HG02938 (cell line): ENCODE data around the gene ANKEF1.

Experiments
- ATAC-seq: cut with Tn5 transposase; IDR thresholded peaks from one replicate; pipeline ENCODE4 v1.9.1; 2021; ENCODE audit warnings: mild to moderate bottlenecking, moderate library complexity; ENCODE audit not compliant: unreplicated experiment

Gene ANKEF1

DNA sequence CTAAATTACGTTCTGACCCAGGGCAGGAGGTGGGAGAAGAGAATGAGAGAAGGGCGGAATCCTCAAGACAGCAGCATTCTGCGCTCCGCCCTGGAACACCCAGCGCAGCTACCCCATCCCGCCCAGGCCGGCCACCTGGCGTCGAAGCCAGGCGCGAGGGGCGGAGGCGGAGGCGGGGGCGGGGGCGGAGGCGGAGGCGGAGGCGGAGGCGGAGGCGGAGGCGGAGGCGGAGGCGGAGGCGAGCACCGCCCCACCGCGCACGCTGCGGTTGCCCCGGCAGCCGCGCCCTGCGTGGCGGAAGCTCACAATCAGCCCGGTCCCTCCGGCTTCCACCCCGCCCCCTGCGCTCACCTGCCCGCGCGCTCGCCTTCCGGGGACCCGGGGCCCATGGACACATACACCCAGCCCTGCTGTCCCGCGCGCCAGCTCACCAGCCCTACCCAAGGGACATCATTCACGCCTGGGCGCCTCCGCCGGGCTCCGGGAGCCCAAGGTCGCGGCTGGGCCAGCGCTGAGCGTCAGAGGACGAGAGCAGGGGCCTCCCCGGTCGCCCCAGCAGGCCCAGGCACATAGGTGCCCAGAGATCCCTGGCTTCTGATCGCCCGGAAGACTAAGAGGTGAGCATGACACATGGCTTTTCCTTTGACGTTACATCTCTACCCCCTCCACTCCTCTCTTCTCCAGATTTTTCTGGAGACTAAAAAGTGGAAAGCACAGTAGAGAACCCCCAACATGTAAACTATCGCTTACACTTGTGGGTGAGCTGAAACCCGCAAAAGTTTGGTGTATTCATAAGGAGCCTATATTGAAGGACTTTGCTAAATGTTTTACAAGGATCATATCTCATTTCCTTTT is at the start of gene ANKEF1:
ANKEF1 (plus strand) TSS at position 271 of the 855 bp plus-strand sequence. CDS start 3,315 bp downstream, outside the sequence.
- ATAC-seq = peak; percentile 93

- ATAC-seq = no peak
These were observed 49.5 kb upstream of the ANKEF1 start for GRCh38 chr20:9985281-9985680.

- ATAC-seq = no peak
These were observed 49.0 kb upstream of the ANKEF1 start for GRCh38 chr20:9985773-9986172.

- ATAC-seq = no peak
These were observed 45.6 kb upstream of the ANKEF1 start for GRCh38 chr20:9989066-9989724.

- ATAC-seq = no peak
These were observed 41.6 kb upstream of the ANKEF1 start for GRCh38 chr20:9993137-9993536.

- no peak for ATAC-seq
These were observed 40.1 kb upstream of the ANKEF1 start for GRCh38 chr20:9994676-9995075.

DNA sequence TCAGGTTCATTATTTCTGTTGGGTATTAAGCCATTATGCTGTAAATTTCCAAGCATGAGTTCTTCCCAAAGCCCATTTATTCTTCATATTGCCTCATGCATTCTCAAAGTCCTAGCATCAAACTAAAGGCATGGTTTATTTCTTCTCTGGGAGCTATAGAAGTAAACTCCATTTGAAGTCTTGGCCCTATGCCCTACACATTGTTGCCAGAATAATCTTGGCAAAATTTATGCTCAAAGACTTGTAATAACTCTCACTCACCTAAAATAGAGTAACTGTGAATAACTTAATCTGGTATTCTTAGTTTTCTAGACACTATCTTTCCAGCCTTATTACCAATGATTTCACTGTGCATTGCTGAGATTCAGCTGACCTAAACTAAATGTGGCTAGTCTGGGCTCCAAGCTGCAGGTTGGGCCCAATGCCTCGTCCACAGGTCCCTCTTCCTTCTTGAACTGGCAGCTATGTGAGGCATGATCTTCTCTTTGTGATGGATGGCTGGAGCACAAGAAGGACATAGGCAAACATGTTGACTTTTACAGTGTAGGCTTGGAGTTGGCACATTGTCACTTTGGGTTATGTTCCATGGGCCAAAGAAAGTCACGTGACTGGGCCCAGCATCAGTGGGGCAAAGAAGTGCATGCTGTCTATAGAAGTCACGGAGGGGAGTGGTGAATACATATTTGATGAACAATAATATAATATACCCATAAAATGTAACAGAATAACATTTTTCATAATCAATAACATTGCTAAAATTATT is 39.1 kb upstream of the ANKEF1 start:
- no peak for ATAC-seq

- no peak for ATAC-seq
These were observed 37.8 kb upstream of the ANKEF1 start for GRCh38 chr20:9996944-9997343.

GRCh38 chr20:9999645-10000044 is 35.1 kb upstream of the ANKEF1 start:
- ATAC-seq = peak; percentile 73

DNA sequence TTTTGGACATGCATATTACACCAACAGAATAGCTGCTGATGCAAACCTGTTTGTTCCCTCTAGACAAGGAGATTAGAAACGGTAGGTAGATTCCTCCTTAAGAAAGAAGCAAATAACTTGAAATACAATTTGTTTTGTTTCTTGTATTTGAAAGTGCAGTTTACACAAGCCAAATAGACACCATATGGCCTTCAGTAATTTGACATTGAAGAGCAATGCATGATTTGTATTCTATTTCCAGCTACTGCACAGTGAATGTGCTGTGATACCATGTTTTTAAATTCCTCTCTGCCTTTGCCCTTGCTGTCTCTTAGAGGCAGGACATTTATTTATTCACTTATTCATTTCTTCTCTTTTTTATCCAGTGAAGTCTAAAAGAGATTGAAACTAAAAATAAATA is 31.9 kb upstream of the ANKEF1 start:
- no peak for ATAC-seq

- no peak for ATAC-seq
These were observed 29.9 kb upstream of the ANKEF1 start for GRCh38 chr20:10004900-10005299.

GRCh38 chr20:10005885-10006284 is 28.9 kb upstream of the ANKEF1 start:
- no peak for ATAC-seq

DNA sequence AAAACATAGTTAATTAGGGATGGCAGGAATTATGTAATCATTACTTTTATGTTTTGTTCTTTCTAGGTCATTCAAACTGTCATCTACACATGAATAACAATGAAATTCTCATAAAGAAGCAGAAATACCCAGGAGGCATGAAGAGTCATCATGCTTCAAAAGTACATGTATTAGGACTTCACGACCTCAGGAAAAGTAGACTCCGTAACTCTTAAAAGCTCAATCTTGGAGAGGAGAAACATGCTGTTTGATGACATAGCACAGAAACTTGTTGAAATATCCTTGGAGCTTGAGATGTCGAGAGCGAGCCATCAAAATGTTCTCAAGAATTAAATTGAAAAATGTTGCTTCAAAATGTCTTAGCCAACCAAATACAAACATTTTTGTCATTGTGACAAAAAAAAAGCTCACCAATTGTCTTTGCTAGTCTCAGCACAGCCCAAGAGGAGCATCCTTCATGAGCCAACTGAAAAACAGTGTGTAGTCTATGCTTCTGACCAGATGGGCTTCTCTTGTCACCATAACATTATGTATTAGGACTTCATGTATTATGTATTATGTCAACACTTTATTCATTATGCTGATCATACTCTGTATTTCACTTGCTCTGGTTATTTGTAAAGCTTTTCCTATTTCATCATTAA is 28.2 kb upstream of the ANKEF1 start:
- no peak for ATAC-seq

GRCh38 chr20:10007158-10007557 is 27.6 kb upstream of the ANKEF1 start:
- no peak for ATAC-seq

GRCh38 chr20:10007747-10008146 is 27.0 kb upstream of the ANKEF1 start:
- ATAC-seq = no peak

- ATAC-seq = no peak
These were observed 22.3 kb upstream of the ANKEF1 start for GRCh38 chr20:10012464-10012863.

GRCh38 chr20:10014431-10014830 is 20.4 kb upstream of the ANKEF1 start:
- ATAC-seq = no peak

- ATAC-seq = no peak
These were observed 13.8 kb upstream of the ANKEF1 start for GRCh38 chr20:10020937-10021336.

DNA sequence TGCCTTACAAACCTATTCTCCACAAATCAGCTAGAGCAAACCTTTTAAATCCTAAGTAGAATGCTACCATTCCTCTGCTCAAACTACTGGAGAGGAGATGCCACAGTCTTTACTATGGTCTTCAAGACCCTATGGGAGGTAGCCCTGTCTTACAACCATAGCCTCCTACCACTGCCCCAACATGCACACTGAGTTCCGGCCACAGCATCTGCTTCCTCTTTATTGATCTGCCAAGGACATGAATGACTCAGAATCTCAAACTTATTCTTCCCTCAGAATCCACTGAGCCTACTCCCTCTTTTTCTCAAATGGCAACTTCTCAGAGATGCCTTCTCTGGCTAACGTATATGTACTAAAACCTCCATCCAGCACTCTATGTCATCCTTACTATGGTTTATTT is 12.2 kb upstream of the ANKEF1 start:
- peak; percentile 51 for ATAC-seq

- no peak for ATAC-seq
These were observed 10.9 kb upstream of the ANKEF1 start for GRCh38 chr20:10023911-10024310.
